HG03103 (cell line): ENCODE measurements around the gene PARVA.

Experiments
- ATAC-seq: cut with Tn5 transposase; IDR thresholded peaks from one replicate; pipeline ENCODE4 v1.9.1; 2021; ENCODE audit warnings: low read depth; ENCODE audit not compliant: unreplicated experiment

PARVA gene

GRCh38 chr11:12523180-12523924 lies 146.0 kb downstream of the PARVA start:
- ATAC-seq = no peak

- ATAC-seq = no peak
These were observed 147.5 kb downstream of the PARVA start for GRCh38 chr11:12524865-12525264.

GRCh38 chr11:12525466-12526055 lies 148.2 kb downstream of the PARVA start:
- no peak for ATAC-seq

- ATAC-seq = no peak
These were observed 149.4 kb downstream of the PARVA start for GRCh38 chr11:12526789-12527188.

GRCh38 chr11:12528487-12528886 lies 151.1 kb downstream of the PARVA start:
- ATAC-seq = no peak

- ATAC-seq = no peak
These were observed 151.7 kb downstream of the PARVA start for GRCh38 chr11:12529041-12529440.

DNA sequence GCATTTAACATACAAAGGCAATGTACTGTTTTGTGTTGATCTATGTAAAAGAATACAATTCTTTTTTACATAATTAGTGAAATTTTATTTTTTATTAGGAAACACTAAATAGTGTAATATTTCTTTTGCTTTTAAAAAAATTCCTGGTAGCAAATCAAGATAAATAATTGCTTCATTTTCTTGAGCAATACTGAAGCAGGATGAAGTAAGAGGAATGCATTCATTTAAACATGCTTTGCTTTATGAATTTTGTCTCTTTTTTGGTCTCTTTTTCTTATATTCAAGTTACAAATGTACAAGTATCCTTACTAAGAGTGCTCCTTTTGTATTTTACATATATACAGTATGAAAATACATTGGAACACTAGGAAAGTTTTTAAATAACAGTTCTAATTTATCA lies 152.4 kb downstream of the PARVA start:
- ATAC-seq = no peak

DNA sequence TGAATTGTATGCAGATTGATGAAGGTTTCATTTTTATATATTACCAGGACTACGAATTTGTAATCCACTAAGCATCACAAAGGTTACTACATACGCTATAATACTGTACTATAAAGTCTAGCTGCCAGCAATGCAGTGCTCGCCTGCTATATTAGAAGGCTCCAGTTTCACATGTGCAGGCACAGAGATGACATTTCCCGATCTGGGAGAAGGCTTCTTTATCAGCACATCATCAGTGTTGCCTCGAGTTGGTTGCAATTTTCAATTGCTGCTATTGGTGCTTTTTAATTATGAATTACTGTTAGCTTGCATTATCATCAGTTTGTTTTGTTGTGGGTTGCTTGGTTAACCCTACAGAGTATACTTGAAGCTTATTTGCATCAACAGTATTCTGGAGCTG lies 153.6 kb downstream of the PARVA start:
- ATAC-seq = no peak

DNA sequence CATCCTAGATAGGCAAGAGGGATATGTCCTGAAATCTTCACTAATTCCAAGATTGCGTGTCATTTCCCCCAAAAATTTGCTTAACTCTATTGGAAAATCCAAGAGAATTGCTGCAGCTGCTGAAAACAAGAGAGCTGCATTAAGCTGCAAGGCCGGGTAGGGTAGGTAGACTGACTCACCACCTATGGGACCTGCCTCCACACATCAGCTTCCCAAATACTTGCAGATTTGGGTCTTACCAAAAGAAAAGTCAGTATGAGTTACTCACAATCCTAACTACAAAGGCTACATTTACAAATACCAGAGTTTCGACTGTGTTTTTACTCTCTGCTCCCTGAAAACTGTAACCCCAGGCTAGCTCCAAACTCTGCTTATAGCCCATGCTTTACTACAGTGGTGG lies 154.3 kb downstream of the PARVA start:
- no peak for ATAC-seq

DNA sequence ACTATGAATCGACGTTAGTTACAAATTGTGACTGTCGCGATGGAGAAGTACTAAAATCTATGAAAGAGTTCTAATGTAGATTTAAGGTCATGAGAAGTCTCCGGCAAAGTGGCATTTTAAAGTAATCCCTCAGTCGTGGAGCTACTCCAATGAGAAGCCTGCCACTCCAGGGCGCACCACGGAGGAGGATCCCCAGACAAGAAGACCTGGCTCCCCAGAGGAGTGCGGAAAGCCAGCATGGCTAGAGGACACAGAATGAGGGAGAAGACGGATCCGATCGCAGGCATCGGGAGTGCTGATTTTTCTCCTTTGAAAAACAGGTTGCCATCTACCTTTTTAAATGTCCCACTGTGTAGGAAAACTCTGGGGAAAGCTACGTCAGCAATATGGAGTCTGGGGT lies 155.2 kb downstream of the PARVA start:
- ATAC-seq = no peak

- ATAC-seq = no peak
These were observed 157.2 kb downstream of the PARVA start for GRCh38 chr11:12534549-12534948.

DNA sequence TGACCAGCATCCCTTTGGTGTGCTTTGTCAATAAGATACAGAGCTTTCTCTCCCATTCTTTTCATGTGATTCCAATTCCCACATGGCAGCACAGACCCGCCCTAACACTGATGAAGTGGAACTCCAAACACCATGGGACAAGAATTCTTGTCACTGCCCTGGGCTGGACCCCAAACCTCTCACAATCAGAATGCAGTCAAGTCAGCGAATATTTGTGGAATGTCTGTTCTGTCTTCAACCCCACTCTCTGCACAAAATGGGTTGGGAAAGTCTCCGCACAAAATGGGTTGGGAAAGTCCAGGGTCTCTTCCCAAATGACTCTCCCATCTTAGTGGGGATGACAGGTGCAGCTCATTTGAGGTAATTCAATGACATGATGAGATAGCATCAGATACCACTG lies 157.9 kb downstream of the PARVA start:
- ATAC-seq = no peak

GRCh38 chr11:12536566-12536965 lies 159.2 kb downstream of the PARVA start:
- ATAC-seq = no peak

DNA sequence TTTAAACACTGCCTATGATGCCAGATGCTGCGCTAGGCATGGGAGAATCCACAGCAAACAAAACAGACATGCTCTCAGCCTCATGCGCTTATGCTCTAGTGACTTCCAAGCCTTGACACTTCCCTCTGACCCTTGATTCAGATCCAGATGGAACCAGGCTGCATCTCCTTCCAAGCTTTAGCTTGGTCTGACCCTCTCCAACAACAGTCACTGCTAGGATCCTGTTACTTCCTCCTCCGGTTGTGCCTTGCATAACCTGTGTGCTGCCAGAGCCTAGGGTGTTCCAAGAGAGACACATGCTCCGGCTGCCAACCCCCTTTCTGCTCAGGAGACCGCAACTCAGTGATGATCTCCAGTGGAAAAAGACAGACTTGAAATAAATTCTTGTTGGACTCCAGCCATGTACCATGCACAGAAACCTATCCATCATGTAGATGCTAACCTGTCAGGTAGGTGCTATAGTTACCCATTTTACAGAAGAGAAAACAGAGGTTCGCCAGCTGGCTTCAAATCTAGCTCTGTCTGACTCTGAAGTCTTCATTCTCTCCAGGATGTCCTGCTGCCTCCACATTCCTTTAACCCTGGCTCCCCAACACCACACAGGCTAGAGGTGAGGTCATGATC lies 160.5 kb downstream of the PARVA start:
- no peak for ATAC-seq

- no peak for ATAC-seq
These were observed 161.6 kb downstream of the PARVA start for GRCh38 chr11:12538889-12539421.

DNA sequence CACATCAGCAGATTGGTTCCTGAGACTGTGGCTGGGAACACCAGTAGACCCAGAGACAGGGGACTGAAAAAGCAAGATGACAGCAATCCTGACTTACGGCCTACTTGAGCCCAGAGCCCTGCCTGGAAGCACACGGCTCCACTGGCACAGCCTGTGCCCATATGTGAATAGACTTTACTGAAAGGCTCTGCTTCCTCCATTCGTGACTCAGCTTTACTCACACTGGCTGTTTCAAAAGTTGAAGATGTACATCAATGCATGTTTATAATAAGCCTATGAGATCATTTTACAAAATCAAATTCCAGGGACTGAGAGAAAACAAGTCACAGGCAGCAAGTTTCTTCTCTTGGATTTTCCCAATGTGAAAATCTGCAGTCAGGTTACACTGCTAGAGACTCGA lies 162.2 kb downstream of the PARVA start:
- no peak for ATAC-seq

DNA sequence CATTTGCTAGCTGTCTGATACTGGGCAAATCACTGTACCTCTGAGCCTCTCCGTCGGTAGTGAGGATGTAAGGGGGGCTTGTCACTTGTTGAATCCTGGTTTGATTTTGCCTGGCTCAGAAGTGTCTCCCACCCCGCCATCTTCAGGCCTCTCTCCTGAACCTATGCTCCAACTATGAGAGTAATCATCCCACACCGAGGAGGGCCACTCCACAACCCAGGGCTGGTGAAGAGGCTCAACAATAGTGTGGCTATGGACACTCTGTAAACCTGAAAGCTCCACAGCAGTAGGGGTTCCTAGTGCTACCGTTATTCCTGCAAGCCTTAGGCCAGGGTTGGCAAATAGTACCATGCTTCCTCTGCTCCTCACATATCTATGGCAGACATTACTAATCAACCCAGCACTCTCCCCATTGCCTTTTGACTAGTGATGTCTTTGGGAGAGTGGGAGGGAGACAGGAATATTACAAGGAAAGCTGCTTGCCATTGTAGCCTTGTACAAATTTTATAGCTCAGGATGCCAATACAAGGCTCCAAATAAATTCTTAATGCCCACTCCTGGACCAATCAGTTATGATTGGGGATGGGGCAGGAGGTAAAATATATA lies 162.8 kb downstream of the PARVA start:
- no peak for ATAC-seq

- ATAC-seq = no peak
These were observed 163.7 kb downstream of the PARVA start for GRCh38 chr11:12540913-12541582.

- no peak for ATAC-seq
These were observed 164.3 kb downstream of the PARVA start for GRCh38 chr11:12541583-12542151.

DNA sequence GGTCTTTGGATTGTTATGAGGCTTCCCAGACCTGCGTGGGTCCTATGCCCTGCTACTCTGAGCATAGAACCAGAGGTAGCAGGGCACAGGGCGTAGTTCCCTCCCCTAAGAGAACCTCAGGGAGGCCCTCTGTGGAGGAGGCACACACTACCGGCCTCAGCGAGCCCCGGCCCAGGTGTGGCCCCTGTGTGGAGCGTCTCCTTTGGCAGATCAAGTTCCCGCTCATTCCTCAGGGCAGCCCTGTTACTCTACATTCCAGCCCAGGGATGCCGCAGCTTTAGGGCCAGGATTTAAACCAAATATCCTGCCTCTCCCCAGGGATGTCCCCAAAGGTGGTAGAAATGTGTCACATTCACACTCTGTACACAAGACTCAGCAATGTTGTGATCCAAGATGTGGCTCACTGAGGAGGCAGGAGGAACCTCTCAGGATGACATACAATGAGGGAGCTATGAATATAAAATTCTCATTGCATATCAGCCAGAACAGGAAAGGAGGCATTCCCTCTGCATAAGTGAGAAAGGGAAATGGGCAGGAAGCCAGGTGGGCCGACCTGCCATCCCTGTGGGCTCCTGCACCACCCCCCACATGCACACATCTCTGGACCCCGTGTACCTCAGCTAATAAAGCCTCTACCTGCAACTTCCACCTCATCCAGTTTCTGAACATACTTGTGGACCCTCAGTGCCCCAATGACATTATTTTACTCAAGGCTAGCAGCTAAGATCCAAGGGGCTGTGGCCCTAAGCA lies 165.0 kb downstream of the PARVA start:
- ATAC-seq = no peak
